GM10248 (cell line): Measurements from ENCODE around the gene SCN4A.
A peak's percentile ranks its signal among the peaks of the same experiment; 100 is the strongest.

ENCODE experiments used
- CTCF ChIA-PET: fragments of 300-600 bp; sonication (Branson Sonifier 250); formaldehyde crosslinking; extraction: SDS; loops from one replicate; lab custom pipeline; 2021; ENCODE audit warnings: antibody characterized with exemption; lab: Yijun Ruan, JAX
- POLR2A ChIA-PET: fragments of 350-650 bp; sonication (Branson Sonifier 250); formaldehyde crosslinking; extraction: SDS; loops from one replicate; lab custom pipeline; 2020; ENCODE audit warnings: antibody characterized with exemption; lab: Yijun Ruan, JAX
- DNase-seq: peaks from one replicate; pipeline ENCODE4 v3.0.0; 2012; ENCODE audit errors: extremely low spot score
- CTCF ChIP-seq: IDR thresholded peaks from 2 replicates; pipeline ENCODE4 v1.5.1; 2012; ENCODE audit warnings: mild to moderate bottlenecking, low read depth; ENCODE audit errors: extremely low read depth, missing control alignments, control extremely low read depth

Gene SCN4A

GRCh38 chr17:63954402-63955063 is 18.2 kb downstream of the SCN4A start:
- TF ChIP-seq CTCF = no peak
- ChIA-PET POLR2A (no interaction called here), CTCF (interaction anchor here (0.9 to 7.2 kb wide), 8 partner anchors 8 to 179 kb away, joined by 3 to 74 read pairs (median 6); partner anchors contain the start of genes CSHL1 and GH1)
- peak; percentile 49 for DNase-seq

- ChIA-PET CTCF (interaction anchor here (0.7 to 7.2 kb wide), 23 partner anchors 8 to 197 kb away, joined by 3 to 74 read pairs (median 4); partner anchors contain the start of genes CD79B, CSHL1 and GH1), POLR2A (interaction anchor here (0.5 to 0.6 kb wide), 2 partner anchors 14 to 108 kb away, joined by 3 to 5 read pairs; no protein-coding TSS in a partner anchor)
- peak; percentile 77 for DNase-seq
- TF ChIP-seq CTCF = peak; percentile 67
These were observed 21.5 kb downstream of the SCN4A start for GRCh38 chr17:63950940-63951907.

DNA sequence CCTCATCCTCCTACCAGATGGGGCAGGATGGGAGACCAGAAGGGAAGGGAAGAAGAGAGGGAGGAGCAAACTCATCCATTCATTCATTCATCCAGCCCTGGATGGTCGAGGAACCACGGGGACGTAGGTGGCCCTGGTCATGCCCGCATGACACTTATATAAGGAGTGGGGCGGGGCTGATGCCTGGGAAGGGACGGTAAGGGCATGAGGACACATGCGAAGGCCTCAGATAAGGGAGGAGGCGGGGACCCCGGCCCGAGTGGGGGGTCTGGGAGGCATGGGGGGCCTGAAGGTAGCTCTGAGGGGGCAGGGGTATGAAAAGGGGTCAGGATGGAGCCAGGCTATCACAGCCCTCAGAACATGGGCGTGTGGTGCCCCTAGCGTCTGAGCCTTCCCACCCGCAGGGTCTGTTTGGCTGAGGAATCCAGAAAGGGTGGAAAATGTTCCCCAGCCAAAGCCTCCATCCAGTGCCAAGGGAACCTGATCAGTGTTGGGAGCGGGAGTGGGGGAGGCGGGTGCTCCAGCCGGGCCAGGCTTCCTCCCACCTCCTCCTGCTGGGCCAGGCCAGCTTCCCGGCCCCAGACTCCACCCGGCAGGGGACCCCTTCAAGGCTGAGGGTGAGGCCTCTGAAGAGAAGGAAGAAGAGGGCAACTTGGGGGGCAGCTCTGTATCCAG is 23.0 kb downstream of the SCN4A start:
- CTCF ChIA-PET = interaction anchor here (1.0 to 7.2 kb wide), 11 partner anchors 14 to 183 kb away, joined by 3 to 74 read pairs (median 6); partner anchors contain the start of genes CD79B, CSHL1 and GH1
- no peak for DNase-seq
- TF ChIP-seq CTCF = no peak
- POLR2A ChIA-PET = no interaction called here

GRCh38 chr17:63948521-63948920 is 24.2 kb downstream of the SCN4A start:
- CTCF ChIA-PET = interaction anchor here (1.0 to 7.2 kb wide), 5 partner anchors 17 to 45 kb away, joined by 3 to 74 read pairs (median 33); partner anchors contain the start of genes CD79B, CSHL1 and GH1
- POLR2A ChIA-PET = interaction anchor here (0.7 kb wide), 1 partner anchor 70 kb away, joined by 5 read pairs; no protein-coding TSS in a partner anchor
- no peak for TF ChIP-seq CTCF
- no peak for DNase-seq

- no peak for TF ChIP-seq CTCF
- DNase-seq = no peak
- POLR2A ChIA-PET = no interaction called here
- CTCF ChIA-PET = interaction anchor here (1.4 to 3.1 kb wide), 11 partner anchors 10 to 201 kb away, joined by 3 to 207 read pairs (median 22); partner anchors contain the start of genes CD79B, CSHL1 and GH1
These were observed 24.9 kb downstream of the SCN4A start for GRCh38 chr17:63947711-63948330.
